Measurements from ENCODE around the gene CACNG4. TPM values are rescaled to one million over a fixed set of nuclear protein-coding genes. Genes with fewer than 3 reads are reported as not detected.

Gene CACNG4
- total RNA-seq, 4 donors from 2014 or later = 0.21 to 3.9 (median 0.26) TPM; not detected in 1

- Histone ChIP-seq H3K4me3 (no peak overlapping the region), H3K27me3 (no peaks in the 10 kb centered on the region), H3K27ac (no peak overlapping the region), H3K36me3 (no peaks in the 10 kb centered on the region), H3K9me3 (no peaks in the 10 kb centered on the region), H3K4me1 (no peaks in the 10 kb centered on the region)
- DNase-seq = no peak
- intact Hi-C loops (cut with DNase I; ENCODE audit: low total_unique reads) = no loop called here
- TF ChIP-seq, protein P1, sequence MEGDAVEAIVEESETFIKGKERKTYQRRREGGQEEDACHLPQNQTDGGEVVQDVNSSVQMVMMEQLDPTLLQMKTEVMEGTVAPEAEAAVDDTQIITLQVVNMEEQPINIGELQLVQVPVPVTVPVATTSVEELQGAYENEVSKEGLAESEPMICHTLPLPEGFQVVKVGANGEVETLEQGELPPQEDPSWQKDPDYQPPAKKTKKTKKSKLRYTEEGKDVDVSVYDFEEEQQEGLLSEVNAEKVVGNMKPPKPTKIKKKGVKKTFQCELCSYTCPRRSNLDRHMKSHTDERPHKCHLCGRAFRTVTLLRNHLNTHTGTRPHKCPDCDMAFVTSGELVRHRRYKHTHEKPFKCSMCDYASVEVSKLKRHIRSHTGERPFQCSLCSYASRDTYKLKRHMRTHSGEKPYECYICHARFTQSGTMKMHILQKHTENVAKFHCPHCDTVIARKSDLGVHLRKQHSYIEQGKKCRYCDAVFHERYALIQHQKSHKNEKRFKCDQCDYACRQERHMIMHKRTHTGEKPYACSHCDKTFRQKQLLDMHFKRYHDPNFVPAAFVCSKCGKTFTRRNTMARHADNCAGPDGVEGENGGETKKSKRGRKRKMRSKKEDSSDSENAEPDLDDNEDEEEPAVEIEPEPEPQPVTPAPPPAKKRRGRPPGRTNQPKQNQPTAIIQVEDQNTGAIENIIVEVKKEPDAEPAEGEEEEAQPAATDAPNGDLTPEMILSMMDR (IDR thresholded peaks at IDR 0.05) = no peak
- TF ChIP-seq POLR2A (IDR thresholded peaks at IDR 0.05) = no peak
Observed at GRCh38 chr17:67056746-67057490, 92.4 kb downstream of the CACNG4 start.

DNA sequence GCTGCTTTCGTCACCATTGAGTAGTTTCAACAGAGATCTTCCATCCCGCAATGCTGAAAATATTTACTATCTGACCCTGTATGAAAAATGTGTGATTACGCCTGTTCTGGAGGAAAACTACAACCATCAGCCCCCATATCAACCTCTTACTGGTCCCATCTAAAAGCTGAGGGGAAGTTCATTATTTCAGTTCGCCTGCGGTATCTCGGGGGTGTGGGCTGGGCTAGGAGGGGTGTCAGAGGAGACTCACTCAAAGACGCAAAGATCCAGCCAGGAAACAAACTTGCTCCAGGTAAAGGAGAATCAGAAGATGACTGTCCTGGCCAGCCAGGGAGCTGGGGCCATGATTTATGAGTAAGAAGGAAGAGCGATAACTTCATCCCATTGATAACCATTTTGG, 93.5 kb downstream of the CACNG4 start:
- TF ChIP-seq, protein P1 (IDR thresholded peaks at IDR 0.05) = no peak
- TF ChIP-seq POLR2A (IDR thresholded peaks at IDR 0.05) = no peak
- H3K27ac ChIP-seq = no peak overlapping the region
- no peak for DNase-seq
- H3K27me3 ChIP-seq = no peaks in the 10 kb centered on the region
- H3K36me3 ChIP-seq = no peaks in the 10 kb centered on the region
- no peaks in the 10 kb centered on the region for H3K9me3 ChIP-seq
- H3K4me1 ChIP-seq = no peaks in the 10 kb centered on the region
- intact Hi-C loops (cut with DNase I; ENCODE audit: low total_unique reads) = no loop called here
- H3K4me3 ChIP-seq = no peak overlapping the region

GRCh38 chr17:67059372-67059771, 94.9 kb downstream of the CACNG4 start:
- Histone ChIP-seq H3K9me3 (no peaks in the 10 kb centered on the region), H3K36me3 (no peaks in the 10 kb centered on the region), H3K4me3 (no peak overlapping the region), H3K27ac (no peak overlapping the region), H3K4me1 (no peaks in the 10 kb centered on the region), H3K27me3 (no peaks in the 10 kb centered on the region)
- no peak for DNase-seq
- no peak for TF ChIP-seq POLR2A (IDR thresholded peaks at IDR 0.05)
- TF ChIP-seq, protein P1 (IDR thresholded peaks at IDR 0.05) = no peak
- intact Hi-C loops (cut with DNase I; ENCODE audit: low total_unique reads) = no loop called here

- Histone ChIP-seq H3K27me3 (no peaks in the 10 kb centered on the region), H3K27ac (no peak overlapping the region), H3K4me1 (no peaks in the 10 kb centered on the region), H3K4me3 (no peak overlapping the region), H3K36me3 (no peaks in the 10 kb centered on the region), H3K9me3 (no peaks in the 10 kb centered on the region)
- no peak for DNase-seq
- TF ChIP-seq, protein P1 (IDR thresholded peaks at IDR 0.05) = no peak
- no peak for TF ChIP-seq POLR2A (IDR thresholded peaks at IDR 0.05)
- intact Hi-C loops (cut with DNase I; ENCODE audit: low total_unique reads) = no loop called here
Observed at GRCh38 chr17:67063141-67063540, 98.6 kb downstream of the CACNG4 start.

- Histone ChIP-seq H3K4me1 (no peaks in the 10 kb centered on the region), H3K27me3 (no peaks in the 10 kb centered on the region), H3K9me3 (no peaks in the 10 kb centered on the region), H3K36me3 (no peaks in the 10 kb centered on the region), H3K27ac (no peak overlapping the region), H3K4me3 (no peak overlapping the region)
- intact Hi-C loops (cut with DNase I; ENCODE audit: low total_unique reads) = no loop called here
- no peak for DNase-seq
- no peak for TF ChIP-seq POLR2A (IDR thresholded peaks at IDR 0.05)
- TF ChIP-seq, protein P1 (IDR thresholded peaks at IDR 0.05) = no peak
Observed at GRCh38 chr17:67066717-67067116, 102.2 kb downstream of the CACNG4 start.

All from uterus (tissue), 4 donors.